ENCODE data around the gene BAIAP2.
"Not testable (repeated sequence)": the region's sequence is repeated elsewhere in the genome, so short reads cannot be mapped to it uniquely, and the experiment has no call there.

Gene BAIAP2

GRCh38 chr17:81000631-81001357, 34.2 kb upstream of the BAIAP2 start:
- no peak for DNase-seq

DNA sequence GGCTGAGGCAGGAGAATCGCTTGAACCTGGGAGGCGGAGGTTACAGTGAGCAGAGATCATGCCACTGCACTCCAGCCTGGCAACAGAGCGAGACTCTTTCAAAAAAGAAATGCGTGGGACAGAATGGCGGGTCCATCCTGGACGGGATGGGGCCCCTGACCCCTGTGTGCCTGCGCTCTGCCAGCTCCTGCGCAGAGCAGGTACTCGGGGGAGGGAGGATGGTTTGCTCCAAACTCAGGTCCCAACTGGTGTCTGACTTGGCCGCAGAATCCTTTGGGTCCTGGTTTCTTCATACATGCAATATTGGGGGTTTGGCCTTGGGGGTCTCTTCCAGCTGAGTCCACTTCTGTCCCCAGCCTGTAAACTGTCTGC, 33.0 kb upstream of the BAIAP2 start:
- DNase-seq: no peak

- no peak for DNase-seq
Observed at GRCh38 chr17:81002409-81003361, 32.3 kb upstream of the BAIAP2 start.

GRCh38 chr17:81003711-81004475, 31.1 kb upstream of the BAIAP2 start:
- no peak for DNase-seq

DNA sequence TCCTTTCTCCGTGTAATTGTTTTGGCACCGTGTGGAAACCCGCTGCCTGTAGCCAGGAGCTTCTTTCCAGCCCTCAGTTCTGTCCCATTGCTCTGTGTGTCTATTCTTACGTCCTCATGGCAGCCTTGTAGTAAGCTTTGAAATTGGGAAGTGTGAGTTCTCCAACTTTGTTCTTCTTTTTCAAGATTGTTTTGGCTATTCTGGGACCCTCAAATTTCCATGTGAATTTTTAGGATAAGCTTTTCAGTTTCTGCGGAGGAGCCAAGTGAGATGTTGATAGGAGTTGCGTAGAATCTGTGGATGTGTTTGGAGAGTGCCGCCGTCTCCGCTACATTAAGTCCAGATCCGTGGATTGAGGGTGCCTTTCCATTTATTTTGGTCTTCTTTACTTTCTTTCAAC, 28.1 kb upstream of the BAIAP2 start:
- no peak for DNase-seq

DNA sequence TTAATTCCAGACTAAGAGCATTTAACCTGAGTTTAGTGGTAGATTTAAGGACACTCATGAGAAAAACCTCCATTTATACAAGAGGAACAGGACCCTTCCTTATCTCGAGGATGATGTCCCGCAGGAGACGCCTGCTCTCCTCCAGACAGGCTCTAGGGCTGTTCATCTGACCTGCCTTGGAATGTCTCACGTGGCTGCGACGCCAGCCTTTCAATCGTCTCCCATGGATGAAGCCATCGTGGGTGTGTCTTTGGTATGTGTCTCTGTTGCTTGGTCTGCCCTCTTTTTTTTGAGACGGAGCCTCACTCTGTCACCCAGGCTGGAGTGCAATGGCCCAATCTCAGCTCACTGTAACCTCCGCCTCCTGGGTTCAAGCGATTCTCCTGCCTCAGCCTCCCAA, 26.8 kb upstream of the BAIAP2 start:
- DNase-seq: no peak

GRCh38 chr17:81009136-81009535, 25.8 kb upstream of the BAIAP2 start:
- DNase-seq: no peak

DNA sequence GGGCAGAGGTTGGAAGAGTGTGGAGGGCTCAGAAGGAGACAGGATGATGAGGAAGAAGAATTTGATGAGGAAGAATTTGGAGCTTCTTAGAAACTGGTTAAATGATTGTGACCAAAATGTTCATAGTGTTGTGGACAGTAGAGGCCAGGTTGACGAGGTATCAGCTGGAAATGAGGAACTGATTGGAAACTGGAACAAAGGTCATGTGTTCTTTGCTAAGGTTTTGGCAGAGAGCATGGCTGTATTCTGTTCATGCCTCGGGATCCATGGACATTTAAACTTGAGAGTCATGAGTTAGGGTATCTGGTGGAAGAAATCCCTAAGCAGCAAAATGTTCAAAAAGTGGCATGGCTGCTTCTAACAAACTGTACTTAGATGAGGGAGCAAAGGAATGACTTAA, 24.0 kb upstream of the BAIAP2 start:
- no peak for DNase-seq

GRCh38 chr17:81011951-81012350, 23.0 kb upstream of the BAIAP2 start:
- DNase-seq: no peak

DNA sequence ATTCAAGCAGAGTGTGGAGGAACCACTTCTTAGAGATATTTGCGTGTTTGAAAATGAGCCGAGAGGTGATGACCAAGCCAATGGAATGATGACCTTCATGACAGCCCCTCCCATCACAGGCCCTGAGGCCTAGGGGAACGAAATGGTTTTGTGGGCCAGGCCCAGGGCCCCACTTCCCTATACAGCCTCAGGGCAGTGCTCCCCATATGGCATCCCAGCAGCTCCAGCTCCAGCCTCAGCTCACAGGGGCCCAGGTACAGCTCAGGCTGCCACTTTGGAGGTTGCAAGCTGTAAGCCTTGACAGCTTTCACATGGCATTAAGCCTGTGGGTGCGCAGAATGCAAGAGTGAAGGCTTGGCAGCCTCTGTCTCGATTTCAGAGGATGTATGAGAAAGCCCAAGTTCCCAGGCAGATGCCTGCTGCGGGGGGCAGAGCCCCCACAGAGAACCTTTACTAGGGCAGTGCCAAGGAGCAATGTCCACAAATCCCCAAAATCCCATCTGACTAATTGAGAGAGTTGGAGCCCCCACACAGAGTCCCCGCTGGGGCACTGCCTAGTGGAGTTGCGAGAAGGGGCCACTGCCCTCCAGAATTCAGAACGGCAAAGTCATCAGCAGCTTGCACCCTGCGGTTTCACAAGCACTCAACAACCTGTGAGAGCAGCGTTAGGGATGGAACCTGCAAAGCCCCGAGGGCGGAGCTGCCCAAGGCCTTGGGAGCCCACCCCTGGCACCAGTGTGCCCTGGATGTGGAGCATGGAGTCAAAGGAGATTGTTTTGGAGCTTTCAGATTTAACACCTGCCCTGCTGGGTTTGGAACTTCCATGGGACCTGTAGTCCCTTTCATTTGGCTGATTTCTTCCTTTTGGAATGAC, 22.1 kb upstream of the BAIAP2 start:
- DNase-seq: no peak

- DNase-seq: no peak
Observed at GRCh38 chr17:81013642-81014041, 21.3 kb upstream of the BAIAP2 start.

GRCh38 chr17:81015136-81015535, 19.8 kb upstream of the BAIAP2 start:
- no peak for DNase-seq

- no peak for DNase-seq
Observed at GRCh38 chr17:81016575-81016974, 18.4 kb upstream of the BAIAP2 start.

- DNase-seq: not testable (repeated sequence)
Observed at GRCh38 chr17:81017330-81017729, 17.6 kb upstream of the BAIAP2 start.

DNA sequence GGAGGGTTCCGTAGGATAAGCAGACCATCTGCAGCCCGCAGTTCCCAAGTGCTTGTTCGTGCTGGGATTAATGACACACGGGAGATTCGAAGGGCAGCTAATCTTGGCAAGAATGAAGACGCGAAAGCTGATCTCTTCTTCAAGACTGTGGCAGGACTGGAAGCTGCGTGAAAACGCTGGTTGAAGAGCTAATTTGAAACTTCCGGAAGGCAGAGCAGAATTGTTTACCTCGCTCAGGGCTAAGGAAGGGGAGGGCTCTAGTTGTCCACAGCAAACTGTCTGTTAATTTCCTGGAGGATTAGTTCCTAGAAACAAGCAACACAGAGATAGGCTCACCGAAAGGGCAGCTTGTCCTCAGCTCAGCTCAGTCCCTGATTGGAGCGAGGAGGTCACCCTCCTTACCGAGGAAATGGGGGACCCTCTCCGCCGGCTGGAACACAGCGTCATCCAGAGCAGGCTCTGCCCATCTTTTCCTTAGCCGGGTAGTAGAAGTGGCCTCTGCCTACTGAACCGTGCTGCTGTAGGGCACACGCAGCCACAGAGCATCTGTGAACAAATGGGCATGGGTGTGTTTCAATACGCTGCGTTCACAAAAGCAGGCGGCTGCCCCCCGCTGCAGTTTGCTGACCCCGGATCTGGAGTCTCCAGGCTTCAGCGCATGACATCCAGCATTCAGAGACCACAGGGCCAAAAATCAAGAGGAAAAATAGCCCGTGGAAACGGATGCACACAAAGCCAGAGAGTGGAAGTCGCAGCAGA, 16.7 kb upstream of the BAIAP2 start:
- peak; percentile 28 to 41 for DNase-seq

GRCh38 chr17:81019563-81020442, 15.1 kb upstream of the BAIAP2 start:
- DNase-seq: no peak

DNA sequence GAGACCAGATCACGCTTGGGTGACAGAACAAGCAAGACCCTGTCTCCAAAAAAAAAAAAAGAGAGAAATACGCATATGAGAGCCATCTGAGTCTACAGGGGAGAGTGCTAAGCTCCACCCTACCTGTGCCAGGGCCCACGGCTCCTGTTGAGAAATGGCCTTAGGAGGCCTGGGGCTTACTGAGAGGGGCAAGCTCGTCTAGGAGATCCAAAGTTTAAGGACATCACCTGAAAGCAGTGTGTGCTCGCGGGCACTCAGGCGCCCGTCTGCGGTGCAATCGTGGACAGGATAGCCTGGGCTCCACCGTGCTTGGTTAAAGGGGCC, 14.5 kb upstream of the BAIAP2 start:
- DNase-seq: no peak

- DNase-seq: no peak
Observed at GRCh38 chr17:81020767-81021497, 14.0 kb upstream of the BAIAP2 start.

GRCh38 chr17:81021531-81022343, 13.2 kb upstream of the BAIAP2 start:
- DNase-seq: no peak
